GM06990 (cell line): ENCODE measurements around the gene MTM1.
A peak's percentile ranks its signal among the peaks of the same experiment; 100 is the strongest.

Experiments
- DNase-seq: peaks from one replicate; pipeline ENCODE4 v3.0.0-alpha.2; 2011; ENCODE audit not compliant: insufficient read length; ENCODE audit errors: extremely low read depth
- H3K27me3 ChIP-seq: replicated peaks from 2 replicates; pipeline ENCODE4 v1.6.0; 2011; ENCODE audit warnings: low read length; ENCODE audit not compliant: control insufficient read depth, insufficient read depth
- H3K36me3 ChIP-seq: 2 replicates; pipeline ENCODE4 v1.5.1; 2011; ENCODE audit warnings: low read length; ENCODE audit not compliant: control insufficient read depth, insufficient read depth
- H3K4me3 ChIP-seq: replicated peaks from 2 replicates; pipeline ENCODE4 v1.5.1; 2011; ENCODE audit warnings: low read depth, mild to moderate bottlenecking, control low read depth, low read length
- CTCF ChIP-seq: IDR thresholded peaks from 2 replicates; pipeline ENCODE4 v1.5.1; 2011; ENCODE audit warnings: low read length, control low read depth, mild to moderate bottlenecking, inconsistent platforms; ENCODE audit not compliant: insufficient read depth, poor library complexity, severe bottlenecking

Gene MTM1

DNA sequence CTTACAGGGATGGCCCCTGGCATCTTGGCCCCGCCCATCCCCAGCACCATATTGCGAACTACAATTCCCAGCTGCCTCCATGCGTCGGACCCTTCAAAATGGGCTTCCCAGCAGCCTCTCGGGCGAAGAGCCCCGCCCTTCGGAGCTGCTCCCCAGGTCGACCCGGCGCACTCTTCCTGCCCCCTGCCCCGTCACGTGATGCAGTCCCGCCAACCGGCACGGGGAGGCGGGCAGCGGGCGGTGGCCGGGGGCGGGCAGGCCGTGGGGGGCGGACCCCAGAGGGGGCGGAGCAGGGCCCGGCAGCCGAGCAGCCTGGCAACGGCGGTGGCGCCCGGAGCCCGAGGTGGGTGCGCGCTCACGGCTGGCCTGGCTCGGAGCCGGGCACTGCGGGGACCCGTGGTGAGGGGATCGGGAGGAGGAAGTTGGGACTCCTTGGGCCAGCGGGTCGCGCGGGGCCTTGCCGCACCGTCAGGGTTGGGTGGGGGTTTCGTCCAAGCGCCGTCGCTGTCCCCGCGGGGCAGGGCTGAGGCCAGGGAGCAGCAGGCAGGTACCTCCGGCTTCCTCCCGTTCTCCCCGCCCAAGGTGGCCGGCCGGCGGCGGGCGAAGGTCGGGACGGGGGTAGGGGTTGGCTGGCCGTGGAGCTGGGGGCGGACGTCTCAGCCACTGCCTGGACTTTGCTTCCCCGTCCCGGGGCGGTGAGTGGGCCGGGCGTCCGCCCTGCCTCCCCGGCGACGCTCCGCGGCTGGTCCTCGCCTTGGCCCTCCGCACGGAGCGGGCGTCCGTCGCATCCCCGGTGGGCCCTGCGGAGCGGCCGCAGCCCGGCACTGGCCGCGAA, at the start of gene MTM1:
TSS of gene MTM1 (plus strand) at position 302 of the 835 bp plus-strand sequence. CDS start 23,994 bp downstream, outside the sequence.
- peak; percentile 90 for DNase-seq
- TF ChIP-seq CTCF = no peak
- no peaks in the 10 kb centered on the region for H3K36me3 ChIP-seq
- peak within 1 kb of the TSS; percentile 72 for H3K4me3 ChIP-seq
- H3K27me3 ChIP-seq = no peaks in the 10 kb centered on the region

DNA sequence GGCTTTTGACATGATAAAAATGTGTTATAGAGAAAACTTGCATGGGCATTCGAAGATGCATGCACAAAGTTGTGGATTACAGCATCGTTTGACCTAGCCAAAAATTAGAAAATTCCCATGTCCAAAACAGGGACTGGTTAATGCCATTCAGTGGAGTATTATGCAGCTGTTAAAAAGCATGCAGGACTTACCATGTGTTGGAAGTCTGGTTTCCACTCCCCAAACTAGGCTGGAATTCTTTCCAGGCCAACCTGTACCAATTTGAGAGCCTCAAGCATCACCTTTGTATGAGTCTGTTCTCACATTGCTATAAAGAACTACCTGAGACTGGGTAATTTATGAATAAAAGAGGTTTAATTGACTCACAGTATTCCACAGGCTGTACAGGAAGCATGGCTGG, 45.9 kb upstream of the MTM1 start:
- Histone ChIP-seq H3K4me3 (no peak overlapping the region), H3K27me3 (no peaks in the 10 kb centered on the region; the same call in 1 of the 2 replicates), H3K36me3 (no peaks in the 10 kb centered on the region)
- no peak for TF ChIP-seq CTCF
- no peak for DNase-seq

DNA sequence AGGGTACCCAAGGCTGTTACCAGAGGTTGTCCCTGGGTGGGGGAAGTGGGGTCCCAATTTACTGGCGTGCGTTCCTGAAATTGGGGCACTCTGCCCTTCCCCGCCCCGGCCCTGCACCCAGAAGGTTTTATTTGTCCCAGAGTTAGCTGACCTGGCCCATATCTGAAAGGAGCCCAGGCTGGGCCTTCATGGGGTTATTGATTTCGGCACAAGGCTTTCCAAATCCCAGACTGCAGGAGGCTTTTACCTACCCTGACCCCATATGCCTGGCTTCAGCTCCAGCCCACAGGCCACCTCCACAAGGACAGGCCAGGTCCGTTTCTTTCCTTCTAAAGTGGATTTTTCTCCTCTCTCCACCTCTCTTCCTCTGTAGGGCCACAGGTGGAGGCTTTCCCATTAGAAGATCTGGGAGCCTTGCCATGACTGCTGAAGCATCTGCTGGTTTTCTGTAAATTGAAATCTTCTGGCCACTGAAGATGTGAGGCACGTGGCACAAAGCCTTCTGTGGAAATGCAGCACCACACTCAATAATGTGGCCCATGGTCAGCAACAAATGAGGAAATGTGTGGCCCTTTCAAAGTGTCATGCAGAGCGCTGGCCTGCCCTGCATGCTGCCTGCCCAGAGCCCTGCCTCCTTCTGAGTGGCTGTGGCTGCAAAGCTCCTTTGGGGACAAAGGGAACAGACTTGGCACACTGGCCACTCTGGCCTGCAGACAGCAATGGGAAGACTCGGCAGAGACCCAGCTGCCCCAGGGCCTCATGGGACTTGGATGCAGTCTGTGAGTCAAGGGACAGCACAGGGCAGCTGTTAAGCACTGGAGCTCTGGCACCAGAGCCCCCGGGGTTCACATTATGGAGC, 43.1 kb upstream of the MTM1 start:
- H3K4me3 ChIP-seq = no peak overlapping the region
- no peaks in the 10 kb centered on the region for H3K27me3 ChIP-seq
- no peak for DNase-seq
- no peaks in the 10 kb centered on the region for H3K36me3 ChIP-seq
- no peak for TF ChIP-seq CTCF

- H3K36me3 ChIP-seq = no peaks in the 10 kb centered on the region
- no peak for DNase-seq
- no peaks in the 10 kb centered on the region for H3K27me3 ChIP-seq
- TF ChIP-seq CTCF = no peak
- H3K4me3 ChIP-seq = no peak overlapping the region
These were observed 41.7 kb upstream of the MTM1 start for GRCh38 chrX:150526692-150527091.

DNA sequence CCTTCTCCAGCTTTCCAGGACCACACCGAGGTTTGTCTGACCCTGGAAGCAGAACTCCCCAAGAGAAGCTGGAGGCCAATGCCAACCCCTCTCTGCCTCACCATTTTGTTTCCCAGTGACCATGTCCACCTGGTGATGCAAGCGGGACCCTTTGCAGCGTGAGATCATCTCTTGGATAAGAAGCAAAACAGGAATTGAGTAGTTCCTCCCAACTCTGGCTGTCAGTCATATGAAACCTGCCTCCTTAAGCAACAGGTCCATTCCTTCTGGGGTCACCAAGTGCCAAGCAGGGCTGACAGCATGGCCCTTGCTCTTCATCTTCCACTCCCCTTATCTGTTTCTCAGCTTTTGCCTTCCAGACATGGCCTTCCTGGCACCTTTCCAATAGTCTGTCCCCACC, 41.3 kb upstream of the MTM1 start:
- TF ChIP-seq CTCF = no peak
- no peak overlapping the region for H3K4me3 ChIP-seq
- DNase-seq = no peak

More for the DNA sequence above, 41.3 kb upstream of the MTM1 start:
- no peaks in the 10 kb centered on the region for H3K27me3 ChIP-seq
- H3K36me3 ChIP-seq = no peaks in the 10 kb centered on the region
